A549 (cell line): ENCODE measurements around the gene FKTN. TPM values are rescaled to one million over a fixed set of nuclear protein-coding genes. Genes with fewer than 3 reads are reported as not detected.
"Not testable (repeated sequence)": the region's sequence is repeated elsewhere in the genome, so short reads cannot be mapped to it uniquely, and the experiment has no call there.

Source experiments
- ATAC-seq, 2 experiments: fragments of 200-7000 bp in 1 of 2; fragments of >200 bp in 1 of 2; cut with Nextera tagmentation in 1 of 2; cut with Tn5 transposase in 1 of 2; 3 replicates each; pipeline versions ENCODE4 v1.8.0 to v1.9.1; 2018 to 2020; ENCODE audit warnings: mild to moderate bottlenecking in 1 of 2, moderate library complexity in 1 of 2
- CTCF ChIA-PET: fragments of 300-600 bp; sonication (Branson Sonifier 250); formaldehyde crosslinking; extraction: SDS; loops from one replicate; lab custom pipeline; 2021; ENCODE audit warnings: antibody characterized with exemption, inconsistent platforms; lab: Yijun Ruan, JAX
- POLR2A ChIA-PET: fragments of 350-600 bp; formaldehyde crosslinking; extraction: SDS; loops from one replicate; lab custom pipeline; 2021; ENCODE audit warnings: antibody characterized with exemption, inconsistent platforms; lab: Yijun Ruan, JAX
- DNase-seq, 2 experiments: peaks; one replicate each; pipeline versions ENCODE4 v3.0.0 to v3.0.0-alpha.2; 2011 to 2016; ENCODE audit warnings: low read depth in 1 of 2, low spot score in 1 of 2
- FAIRE-seq: peaks from 2 replicates; lab custom pipeline; 2011; peaks lifted over from hg19 to GRCh38; lab: Jason Lieb, UNC
- H3K27ac ChIP-seq, 2 experiments: fragments of >200 bp; sonication (Bioruptor Twin); formaldehyde crosslinking; 3 replicates each; pipeline ENCODE4 v1.5.1; 2016 to 2017
- H3K4me1 ChIP-seq: fragments of >200 bp; sonication (Bioruptor Twin); formaldehyde crosslinking; 3 replicates; pipeline ENCODE4 v1.6.1; 2016
- H3K4me2 ChIP-seq: fragments of >200 bp; sonication (Bioruptor Twin); formaldehyde crosslinking; 3 replicates; pipeline ENCODE4 v1.6.1; 2016
- H3K4me3 ChIP-seq: fragments of >200 bp; sonication (Bioruptor Twin); formaldehyde crosslinking; 3 replicates; pipeline ENCODE4 v1.5.1; 2016
- H3K9me3 ChIP-seq: fragments of >200 bp; sonication (Bioruptor Twin); formaldehyde crosslinking; 3 replicates; pipeline ENCODE4 v1.6.1; 2016
- CTCF ChIP-seq: fragments of >200 bp; sonication (Bioruptor Twin); formaldehyde crosslinking; IDR thresholded peaks from 3 replicates; pipeline ENCODE4 v1.5.1; 2016
- E2F6 ChIP-seq: IDR thresholded peaks from 2 replicates; pipeline ENCODE4 v1.6.1; 2012; ENCODE audit warnings: low read depth, borderline replicate concordance
- EHMT2 ChIP-seq: fragments of 200-600 bp; sonication (generic); IDR thresholded peaks from 2 replicates; pipeline ENCODE4 v1.6.1; 2016; ENCODE audit warnings: antibody characterized with exemption, low read depth, mild to moderate bottlenecking, moderate library complexity
- GATA3 ChIP-seq: IDR thresholded peaks from 2 replicates; pipeline ENCODE4 v1.6.1; 2012; ENCODE audit warnings: borderline replicate concordance
- HMGXB4 ChIP-seq: fragments of 250-450 bp; sonication (Bioruptor Pico); IDR thresholded peaks from 2 replicates; pipeline ENCODE4 v1.5.0; 2021; ENCODE audit warnings: mild to moderate bottlenecking, moderate library complexity, borderline replicate concordance
- HOXB5 ChIP-seq: fragments of 250-450 bp; sonication (Bioruptor Pico); IDR thresholded peaks from 2 replicates; pipeline ENCODE4 v1.5.0; 2020; ENCODE audit warnings: mild to moderate bottlenecking, moderate library complexity
- PHF8 ChIP-seq: fragments of 200-600 bp; sonication (generic); IDR thresholded peaks from 2 replicates; pipeline ENCODE4 v1.6.1; 2016; ENCODE audit warnings: low read depth, mild to moderate bottlenecking, antibody characterized with exemption, moderate library complexity, borderline replicate concordance
- RARB ChIP-seq: fragments of 250-450 bp; sonication (Bioruptor Pico); IDR thresholded peaks from 2 replicates; pipeline ENCODE4 v1.8.0; 2021; ENCODE audit warnings: mild to moderate bottlenecking, moderate library complexity
- RCOR1 ChIP-seq: fragments of 150-350 bp; IDR thresholded peaks from 2 replicates; pipeline ENCODE4 v1.6.1; 2014; ENCODE audit warnings: antibody characterized with exemption, low read length, low read depth
- TFCP2L1 ChIP-seq: fragments of 250-450 bp; sonication (Bioruptor Pico); IDR thresholded peaks from 2 replicates; pipeline ENCODE4 v1.5.0; 2021; ENCODE audit warnings: mild to moderate bottlenecking
- TP53 ChIP-seq: fragments of 250-450 bp; sonication (Bioruptor Pico); IDR thresholded peaks from 2 replicates; pipeline ENCODE4 v1.5.0; 2021; ENCODE audit warnings: mild to moderate bottlenecking, moderate library complexity
- ZFP36 ChIP-seq: fragments of 450-650 bp; IDR thresholded peaks from 2 replicates; pipeline ENCODE4 v1.6.1; 2014; ENCODE audit warnings: borderline replicate concordance; ENCODE audit not compliant: partially characterized antibody
- WGBS: methylation state at CpG from one replicate; pipeline ENCODE4 v1.1.6; 2017; ENCODE audit errors: missing lambda C conversion rate; 5-methylcytosine and 5-hydroxymethylcytosine counted together
- polyA plus RNA-seq, 4 experiments: library from polyadenylated mRNA; depleted of rRNA in 3 of 4; stranded (reverse); fragments of >200 nt; fragmentation: RNase III in 1 of 4; extraction: RNeasy Plus Mini Kit Qiagen cat#74134 plus additional on column Dnase treatment in 1 of 4; gene quantifications; 2 replicates in 3 of 4; 3 replicates in 1 of 4; pipeline ENCODE4 v1.2.3, GENCODE V29; 2011 to 2017
- TF ChIP-seq, protein P1 (sequence below): fragments of >200 bp; sonication (Bioruptor Twin); formaldehyde crosslinking; IDR thresholded peaks from 2 replicates; pipeline ENCODE4 v1.6.1; 2016
- TF ChIP-seq, protein P2 (sequence below): fragments of 250-450 bp; sonication (Bioruptor Pico); IDR thresholded peaks from 2 replicates; pipeline ENCODE4 v1.5.0; 2020; ENCODE audit warnings: low read depth, mild to moderate bottlenecking, moderate library complexity
- TF ChIP-seq, protein P3 (sequence below): fragments of 450-650 bp; IDR thresholded peaks from 2 replicates; pipeline ENCODE4 v1.6.1; 2014; ENCODE audit warnings: antibody characterized with exemption

FKTN gene
- polyA plus RNA-seq, 2 of the 4 experiments (the other 2 are of a cell fraction), result 10.3 to 21.0 TPM

DNA sequence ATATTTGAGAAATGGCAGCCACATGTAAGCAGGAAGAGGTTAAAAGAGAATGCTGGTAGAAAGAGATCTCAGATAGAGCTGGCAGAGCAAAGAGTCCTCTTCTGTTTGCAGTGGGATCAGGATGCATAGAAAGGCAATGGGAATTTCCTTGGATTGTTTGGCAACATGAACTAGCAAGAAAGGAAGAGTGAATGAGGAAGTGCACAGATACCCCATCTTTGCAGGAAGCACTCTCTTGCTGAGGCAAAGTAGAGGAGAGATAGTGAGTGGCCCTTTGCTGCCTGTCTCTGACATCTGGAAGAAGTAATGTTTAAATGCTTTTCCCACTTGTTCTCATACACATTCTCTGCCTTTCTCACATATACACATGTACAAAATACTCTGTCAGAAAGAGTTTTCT lies 14.5 kb downstream of the FKTN start:
- TF ChIP-seq, protein P1, sequence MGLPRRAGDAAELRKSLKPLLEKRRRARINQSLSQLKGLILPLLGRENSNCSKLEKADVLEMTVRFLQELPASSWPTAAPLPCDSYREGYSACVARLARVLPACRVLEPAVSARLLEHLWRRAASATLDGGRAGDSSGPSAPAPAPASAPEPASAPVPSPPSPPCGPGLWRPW, result no peak
- TF ChIP-seq GATA3 (no peak), RARB (CRISPR knock-in tag) (no peak), TFCP2L1 (CRISPR knock-in tag) (no peak), EHMT2 (no peak)
- TF ChIP-seq, protein P2, sequence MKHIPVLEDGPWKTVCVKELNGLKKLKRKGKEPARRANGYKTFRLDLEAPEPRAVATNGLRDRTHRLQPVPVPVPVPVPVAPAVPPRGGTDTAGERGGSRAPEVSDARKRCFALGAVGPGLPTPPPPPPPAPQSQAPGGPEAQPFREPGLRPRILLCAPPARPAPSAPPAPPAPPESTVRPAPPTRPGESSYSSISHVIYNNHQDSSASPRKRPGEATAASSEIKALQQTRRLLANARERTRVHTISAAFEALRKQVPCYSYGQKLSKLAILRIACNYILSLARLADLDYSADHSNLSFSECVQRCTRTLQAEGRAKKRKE (CRISPR knock-in tag), result no peak

GRCh38 chr9:105579952-105580351 lies 22.0 kb downstream of the FKTN start:
- CTCF ChIA-PET, H3K9me3 ChIP-seq, H3K4me2 ChIP-seq, DNase-seq, ATAC-seq, H3K4me3 ChIP-seq, FAIRE-seq, H3K4me1 ChIP-seq, POLR2A ChIA-PET, H3K27ac ChIP-seq: not testable (repeated sequence)
- WGBS, result 85% methylated on average over 6 of the region's 6 CpGs

More for the DNA sequence above, 14.5 kb downstream of the FKTN start:
- FAIRE-seq (no peak), DNase-seq (no peak), ATAC-seq (no peak)
- Histone ChIP-seq H3K9me3 (0 out of 3 replicates have a peak, but pooled peaks cover 13% of the 10 kb centered on the region), H3K27ac (no peak overlapping the region), H3K4me3 (no peak overlapping the region), H3K4me1 (no peaks in the 10 kb centered on the region), H3K4me2 (no peak overlapping the region)
- POLR2A ChIA-PET, result no interaction called here
- CTCF ChIA-PET, result no interaction called here

- WGBS, result 90% methylated on average over 16 of the region's 16 CpGs
- POLR2A ChIA-PET, result not testable (repeated sequence)
Observed at GRCh38 chr9:105581550-105581949, 23.6 kb downstream of the FKTN start.

DNA sequence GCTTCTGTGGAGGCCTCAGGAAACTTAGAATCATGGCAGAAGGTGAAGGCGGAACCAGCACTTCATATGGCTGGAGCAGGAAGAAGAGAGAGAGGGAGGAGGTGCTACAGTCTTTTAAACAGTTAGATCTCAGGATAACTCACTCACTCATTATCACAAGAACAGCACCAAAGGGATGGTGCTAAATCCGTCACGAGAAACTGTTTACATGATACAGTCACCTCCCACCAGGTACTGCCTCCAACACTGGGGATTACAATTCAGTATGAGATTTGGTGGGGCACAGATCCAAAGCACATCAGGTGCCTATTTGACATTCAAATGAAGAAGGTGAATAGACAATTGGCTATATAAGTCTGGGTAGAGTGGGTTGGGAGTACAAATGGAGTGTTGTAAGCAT lies 35.2 kb downstream of the FKTN start:
- no peak for FAIRE-seq
- DNase-seq, result no peak
- ATAC-seq, result no peak

More at GRCh38 chr9:105581550-105581949, 23.6 kb downstream of the FKTN start:
- CTCF ChIA-PET, H3K27ac ChIP-seq, H3K4me2 ChIP-seq, H3K9me3 ChIP-seq, H3K4me3 ChIP-seq, DNase-seq, FAIRE-seq, ATAC-seq, H3K4me1 ChIP-seq: not testable (repeated sequence)

More for the DNA sequence above, 35.2 kb downstream of the FKTN start:
- WGBS, result 84% methylated on average over 3 of the region's 3 CpGs
- ChIA-PET POLR2A (no interaction called here), CTCF (no interaction called here)
- H3K4me1 ChIP-seq, result no peaks in the 10 kb centered on the region
- no peak overlapping the region for H3K4me2 ChIP-seq
- TF ChIP-seq HMGXB4 (CRISPR knock-in tag), result no peak
- TF ChIP-seq CTCF, result no peak
- TF ChIP-seq GATA3, result no peak
- TF ChIP-seq RARB (CRISPR knock-in tag), result no peak
- no peak for TF ChIP-seq HOXB5 (CRISPR knock-in tag)
- TF ChIP-seq, protein P3, sequence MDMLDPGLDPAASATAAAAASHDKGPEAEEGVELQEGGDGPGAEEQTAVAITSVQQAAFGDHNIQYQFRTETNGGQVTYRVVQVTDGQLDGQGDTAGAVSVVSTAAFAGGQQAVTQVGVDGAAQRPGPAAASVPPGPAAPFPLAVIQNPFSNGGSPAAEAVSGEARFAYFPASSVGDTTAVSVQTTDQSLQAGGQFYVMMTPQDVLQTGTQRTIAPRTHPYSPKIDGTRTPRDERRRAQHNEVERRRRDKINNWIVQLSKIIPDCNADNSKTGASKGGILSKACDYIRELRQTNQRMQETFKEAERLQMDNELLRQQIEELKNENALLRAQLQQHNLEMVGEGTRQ, result no peak
- TF ChIP-seq RCOR1, result no peak
- no peak for TF ChIP-seq PHF8
- no peak for TF ChIP-seq E2F6
- no peak for TF ChIP-seq TP53
- TF ChIP-seq ZFP36, result no peak
- no peak overlapping the region for H3K4me3 ChIP-seq
- H3K9me3 ChIP-seq, result 0 out of 3 replicates have a peak, but pooled peaks cover 3% of the 10 kb centered on the region
- no peak overlapping the region for H3K27ac ChIP-seq
